Activated CD8-positive, alpha-beta memory T cell treated with anti-CD3 and anti-CD28 coated beads, Interleukin-2, amount 50 U/mL, for 1 hour (primary cell): ENCODE data around the gene TRAPPC3.
"Not testable (repeated sequence)": the region's sequence is repeated elsewhere in the genome, so short reads cannot be mapped to it uniquely, and the experiment has no call there.

Experiments used
- DNase-seq: peaks from one replicate; pipeline ENCODE4 v3.0.0-alpha.2; 2020; ENCODE audit errors: extremely low read depth

TRAPPC3 gene

DNA sequence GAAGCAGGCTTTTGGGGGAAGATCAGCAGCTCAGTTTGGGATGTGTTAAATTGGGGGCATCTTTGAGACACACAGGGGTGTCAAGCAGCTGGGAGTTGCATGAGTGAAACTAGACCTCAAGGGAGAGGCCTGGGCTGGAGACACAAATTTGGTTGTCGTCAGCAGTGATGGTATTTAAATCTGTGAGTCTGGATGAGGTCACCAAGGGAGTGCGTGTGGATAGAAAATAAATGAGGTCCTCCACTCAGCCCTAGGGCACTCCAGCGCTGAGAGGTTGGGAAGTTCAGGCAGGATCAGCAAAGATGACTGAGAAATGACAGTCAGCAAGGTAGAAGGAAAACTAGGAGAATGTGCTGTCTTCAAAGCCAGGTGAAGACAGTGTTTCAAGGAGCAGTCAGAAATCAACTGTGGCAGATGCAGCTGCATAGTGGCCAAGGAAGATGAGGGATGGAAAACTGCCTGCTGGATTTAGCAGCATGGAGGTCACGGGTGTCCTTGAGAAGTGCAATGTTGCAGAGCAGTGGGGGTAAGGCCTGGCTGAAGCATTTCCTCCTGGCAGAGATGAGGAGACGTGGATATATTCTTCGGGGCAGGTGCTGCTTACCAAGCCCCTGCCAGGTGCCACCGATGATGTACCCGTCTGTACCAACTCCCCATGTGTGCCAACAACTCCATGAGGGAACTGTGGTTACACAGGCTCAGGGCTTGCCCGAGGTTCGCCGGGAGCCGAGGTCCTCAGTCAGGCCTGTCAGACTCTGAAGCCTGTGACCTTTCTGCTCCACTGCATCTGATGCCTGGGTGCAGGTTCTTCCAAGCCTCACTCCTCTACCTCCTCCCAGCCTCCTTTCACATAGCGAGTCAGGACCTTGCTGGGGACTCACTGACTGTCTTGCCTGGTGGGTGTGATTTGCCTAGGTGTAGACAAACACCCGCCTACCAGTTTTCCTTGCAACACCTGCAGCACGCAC is 17.9 kb upstream of the TRAPPC3 start:
- no peak for DNase-seq

GRCh38 chr1:36166136-36166535 is 16.9 kb upstream of the TRAPPC3 start:
- no peak for DNase-seq

GRCh38 chr1:36165145-36165544 is 15.9 kb upstream of the TRAPPC3 start:
- DNase-seq: no peak

DNA sequence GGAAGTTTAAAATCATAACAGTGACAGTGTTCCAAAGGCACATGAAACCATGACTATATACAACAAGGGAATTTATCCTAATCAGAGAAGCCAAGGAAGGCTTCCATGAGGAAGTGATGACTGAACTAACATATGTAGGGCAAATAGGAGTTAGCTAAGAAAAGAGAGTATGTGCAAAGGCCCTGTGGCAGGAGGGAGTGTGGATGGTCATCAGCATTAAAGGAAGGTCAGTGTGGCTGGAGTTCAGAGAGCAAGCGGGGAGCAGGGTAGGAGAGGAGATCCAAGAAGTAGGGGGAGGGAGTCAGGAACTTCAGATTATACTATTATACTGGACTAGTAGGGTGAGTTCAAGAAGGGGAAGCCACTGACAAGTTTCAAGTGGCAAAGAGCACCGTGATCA is 15.1 kb upstream of the TRAPPC3 start:
- DNase-seq: no peak

- no peak for DNase-seq
Measured at GRCh38 chr1:36163426-36163825, 14.1 kb upstream of the TRAPPC3 start.

- DNase-seq: no peak
Measured at GRCh38 chr1:36162680-36163239, 13.5 kb upstream of the TRAPPC3 start.

GRCh38 chr1:36161641-36162531 is 12.6 kb upstream of the TRAPPC3 start:
- no peak for DNase-seq

DNA sequence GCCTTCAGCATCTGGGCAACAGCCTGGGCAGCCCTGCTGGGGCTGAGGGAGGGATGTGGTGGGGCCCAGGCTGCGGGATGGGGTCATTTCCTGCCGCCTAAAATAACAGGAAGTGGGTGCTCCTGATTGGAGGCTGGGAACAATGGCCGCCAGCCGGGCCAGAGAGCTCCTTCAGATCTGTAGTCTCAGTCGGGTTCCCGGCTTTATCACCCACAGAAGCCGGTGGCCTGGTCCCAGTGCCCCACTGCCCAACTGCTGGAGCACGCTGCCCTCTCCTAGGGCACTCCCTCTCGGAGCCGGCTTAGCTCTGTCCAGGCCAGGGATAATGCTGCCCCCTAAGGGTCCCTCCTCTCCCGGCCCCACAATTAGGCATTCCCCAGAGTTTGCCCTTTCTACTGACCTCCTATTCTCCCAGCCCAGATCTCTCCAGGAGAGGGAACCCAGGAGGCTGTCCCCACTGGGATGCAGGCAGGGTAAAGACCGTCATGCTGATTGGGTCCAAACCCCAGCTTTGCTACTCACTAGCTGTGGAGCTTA is 11.7 kb upstream of the TRAPPC3 start:
- no peak for DNase-seq

DNA sequence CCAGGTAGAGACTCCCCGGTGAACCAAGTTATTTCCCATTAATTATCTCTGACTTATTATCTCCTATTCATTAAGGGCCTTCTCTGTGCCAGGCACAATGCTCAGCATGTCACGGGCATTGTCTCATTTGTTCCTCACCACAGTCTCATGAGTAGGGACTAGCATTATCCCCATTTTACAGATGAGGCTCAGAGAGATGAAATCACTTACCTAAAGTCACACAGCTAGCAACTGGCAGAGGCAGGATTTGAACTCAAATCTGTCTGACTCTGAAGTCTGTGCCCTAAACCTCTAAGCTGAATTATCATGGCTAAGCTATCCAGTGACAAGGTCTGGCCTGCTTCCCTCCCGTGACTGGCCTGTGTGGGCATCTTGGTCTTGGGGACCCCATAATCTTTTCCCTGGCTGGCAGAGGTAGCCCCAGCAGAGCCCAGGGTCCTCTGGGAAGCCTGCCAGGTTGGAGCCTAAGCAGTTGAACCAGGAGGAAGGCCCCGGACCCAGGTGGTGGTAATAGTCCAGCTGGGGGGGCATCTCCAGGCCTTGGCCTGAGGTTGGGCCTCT is 11.2 kb upstream of the TRAPPC3 start:
- DNase-seq: no peak

GRCh38 chr1:36159614-36160387 is 10.5 kb upstream of the TRAPPC3 start:
- no peak for DNase-seq

DNA sequence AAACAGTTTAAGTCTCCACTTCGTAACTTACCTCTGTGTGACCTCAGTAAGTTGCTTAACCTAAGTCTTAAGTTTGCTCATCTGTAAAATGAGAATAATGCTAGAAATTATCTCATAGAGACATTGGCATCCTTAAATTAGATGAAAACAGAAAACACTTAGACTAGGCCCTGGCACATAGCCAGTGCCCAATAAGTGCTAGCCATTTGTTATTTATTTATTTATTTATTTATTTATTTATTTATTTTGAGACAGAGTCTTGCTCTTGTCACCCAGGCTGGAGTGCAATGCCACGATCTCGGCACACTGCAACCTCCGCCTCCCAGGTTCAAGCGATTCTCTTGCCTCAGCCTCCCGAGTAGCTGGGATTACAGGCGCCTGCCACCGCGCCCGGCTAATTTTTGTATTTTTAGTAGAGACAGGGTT is 9.6 kb upstream of the TRAPPC3 start:
- DNase-seq: not testable (repeated sequence)

DNA sequence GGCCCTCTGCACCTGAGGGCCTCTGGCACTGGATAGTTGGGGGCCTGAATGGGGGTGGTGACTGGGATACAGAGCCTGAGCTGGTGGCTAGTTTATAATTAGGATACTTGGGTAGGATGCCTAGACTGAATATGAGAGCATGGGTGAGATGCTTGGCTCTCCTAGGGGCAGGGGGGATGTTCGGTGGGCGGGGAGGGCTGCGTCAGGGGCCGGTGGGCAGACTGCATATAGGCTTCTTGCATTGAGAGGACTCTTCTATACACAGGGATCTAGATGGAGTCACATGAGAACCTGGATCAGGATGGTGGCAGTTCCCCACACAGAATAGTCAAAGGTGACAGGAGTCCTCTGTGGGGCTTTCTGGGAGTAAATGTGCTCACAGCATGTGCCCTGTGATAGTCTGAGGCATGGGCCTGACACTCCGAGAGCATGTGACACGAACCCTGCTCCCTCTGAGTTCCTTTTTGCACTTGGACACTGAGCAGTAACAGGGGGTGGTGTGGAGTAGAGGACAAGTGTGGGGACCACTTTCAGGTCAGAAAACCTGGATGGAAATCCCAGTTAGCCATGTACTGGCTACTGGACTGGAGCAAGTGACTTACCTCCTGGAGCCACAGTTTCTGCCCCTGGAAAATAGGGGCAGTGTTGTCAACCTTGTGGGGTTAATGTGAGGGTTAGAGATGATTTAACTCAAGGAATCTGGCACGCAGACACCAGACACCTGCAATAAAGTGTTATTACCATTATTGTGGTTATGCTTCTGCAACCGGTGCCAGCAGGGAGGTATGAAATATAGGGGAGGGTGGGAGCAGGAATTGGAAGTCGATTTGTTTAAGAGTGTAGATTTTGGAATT is 8.9 kb upstream of the TRAPPC3 start:
- no peak for DNase-seq

DNA sequence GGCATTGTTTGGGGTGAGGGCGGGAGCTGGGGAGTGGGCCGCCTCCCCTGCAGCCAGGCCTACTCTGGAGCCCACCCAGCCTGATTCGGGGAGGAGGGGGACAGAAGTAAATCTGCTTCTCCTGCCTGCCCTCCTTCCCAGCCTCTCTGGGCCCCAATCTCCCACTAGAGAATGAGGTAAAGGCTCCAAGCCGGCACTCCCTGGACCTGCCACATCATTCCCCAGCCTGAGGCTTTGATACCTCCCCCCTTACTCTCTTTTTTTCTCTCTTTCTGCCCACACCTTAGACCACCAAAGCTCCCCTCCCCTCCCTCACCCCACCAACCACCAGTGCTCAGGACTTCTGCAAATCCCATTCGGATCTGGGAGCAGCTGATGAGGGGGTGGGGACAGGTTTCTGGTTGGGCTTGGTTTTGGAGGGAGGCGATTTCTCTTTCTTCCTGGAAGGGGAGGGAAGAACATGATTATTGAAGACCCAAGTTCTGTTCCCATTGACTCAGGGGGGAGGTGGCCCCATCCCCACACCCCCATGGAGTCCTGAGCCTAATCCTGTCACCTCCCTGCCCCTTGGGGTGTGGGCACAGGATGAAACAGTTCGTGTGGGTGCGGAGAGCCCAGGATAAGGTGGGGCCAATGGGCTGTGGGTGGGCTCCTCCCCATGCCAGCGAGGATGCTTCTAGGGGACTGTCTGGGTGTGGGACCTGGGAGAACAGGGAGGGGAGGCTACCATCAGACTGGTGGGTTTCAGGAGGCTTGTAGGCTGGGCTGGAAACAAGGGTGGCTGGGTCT is 8.0 kb upstream of the TRAPPC3 start:
- DNase-seq: no peak

DNA sequence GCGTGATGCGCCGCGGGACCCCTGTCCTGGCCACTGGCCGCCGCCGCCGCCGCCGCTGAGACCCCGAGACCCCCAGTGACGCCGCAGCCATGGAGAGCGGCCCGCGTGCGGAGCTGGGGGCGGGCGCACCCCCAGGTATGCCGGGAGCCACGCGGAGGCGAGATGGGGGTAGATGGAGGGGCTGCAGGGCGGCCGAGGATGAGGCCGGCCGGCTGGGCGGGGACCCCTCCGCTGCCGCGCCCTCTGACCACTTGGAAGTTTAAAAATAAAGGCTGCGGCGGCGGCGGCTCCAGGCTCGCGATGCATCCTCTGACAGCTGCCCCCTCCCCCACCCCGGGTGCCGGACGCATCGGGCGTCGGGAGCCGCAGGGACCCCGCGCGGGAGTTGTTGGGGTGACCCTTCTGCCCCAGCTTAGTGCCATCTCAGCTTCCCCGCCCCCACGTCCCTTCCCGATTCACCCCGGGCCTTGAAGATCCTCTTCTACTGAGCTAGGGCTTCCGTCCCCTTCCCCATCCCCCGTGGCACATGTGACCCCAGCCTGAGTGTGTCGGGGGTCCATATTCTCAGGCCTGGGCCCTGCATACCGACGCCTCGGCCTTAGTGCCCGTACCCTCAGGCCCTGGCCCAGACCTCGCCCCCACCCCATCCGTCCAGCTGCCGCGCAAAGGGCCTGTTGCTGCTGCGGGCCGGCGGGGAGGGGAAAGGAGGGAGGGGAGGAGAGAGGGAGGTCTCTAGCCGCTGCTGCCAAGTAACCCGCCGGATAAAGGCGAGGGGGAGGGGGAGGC is 7.2 kb upstream of the TRAPPC3 start:
- no peak for DNase-seq

GRCh38 chr1:36155408-36156328 is 6.4 kb upstream of the TRAPPC3 start, which contains the start of gene MAP7D1:
TSS of gene MAP7D1 (plus strand) at chr1:36156160. CDS start at chr1:36156418, 258 bp downstream.
- peak; percentile 70 for DNase-seq

- DNase-seq: no peak
Measured at GRCh38 chr1:36154765-36155407, 5.6 kb upstream of the TRAPPC3 start.

- no peak for DNase-seq
Measured at GRCh38 chr1:36154335-36154734, 5.0 kb upstream of the TRAPPC3 start.
